ENCODE data around the gene RAI1.

DNA sequence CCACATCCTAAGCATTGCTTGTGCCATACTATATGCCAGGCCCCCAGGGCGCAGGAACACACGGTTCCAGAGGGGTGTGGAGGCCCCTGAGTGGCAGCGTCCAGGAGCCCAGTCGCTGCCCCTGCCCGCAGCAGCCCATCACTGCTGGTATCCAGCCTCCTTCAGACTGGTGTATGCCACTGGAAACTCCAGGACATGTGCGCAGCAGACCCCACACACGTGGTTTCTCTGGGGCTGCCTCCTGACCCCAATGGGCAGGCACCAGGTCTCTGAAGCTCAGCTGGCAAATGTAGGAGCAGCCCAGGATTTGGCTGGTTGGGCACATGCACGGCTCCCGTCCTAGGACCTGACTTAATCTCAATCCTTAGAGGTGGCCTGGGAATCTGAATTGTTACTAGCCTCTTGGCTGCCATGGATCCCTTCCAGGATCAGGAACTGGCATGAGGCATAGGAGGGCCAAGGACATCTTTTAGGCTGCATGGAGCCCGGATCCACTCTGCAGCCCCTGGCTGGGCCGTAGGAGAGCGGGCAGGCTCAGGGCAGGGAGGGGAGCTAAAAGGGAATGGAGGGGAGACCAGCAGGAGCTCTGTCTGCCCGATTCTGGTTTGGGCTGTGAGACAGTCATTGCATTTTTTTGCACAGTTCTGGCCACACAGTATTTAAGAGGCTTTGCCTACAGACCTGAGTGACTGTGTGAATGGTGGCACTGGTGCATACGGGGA, 62.3 kb downstream of the RAI1 start:
- TF ChIP-seq, protein P1, sequence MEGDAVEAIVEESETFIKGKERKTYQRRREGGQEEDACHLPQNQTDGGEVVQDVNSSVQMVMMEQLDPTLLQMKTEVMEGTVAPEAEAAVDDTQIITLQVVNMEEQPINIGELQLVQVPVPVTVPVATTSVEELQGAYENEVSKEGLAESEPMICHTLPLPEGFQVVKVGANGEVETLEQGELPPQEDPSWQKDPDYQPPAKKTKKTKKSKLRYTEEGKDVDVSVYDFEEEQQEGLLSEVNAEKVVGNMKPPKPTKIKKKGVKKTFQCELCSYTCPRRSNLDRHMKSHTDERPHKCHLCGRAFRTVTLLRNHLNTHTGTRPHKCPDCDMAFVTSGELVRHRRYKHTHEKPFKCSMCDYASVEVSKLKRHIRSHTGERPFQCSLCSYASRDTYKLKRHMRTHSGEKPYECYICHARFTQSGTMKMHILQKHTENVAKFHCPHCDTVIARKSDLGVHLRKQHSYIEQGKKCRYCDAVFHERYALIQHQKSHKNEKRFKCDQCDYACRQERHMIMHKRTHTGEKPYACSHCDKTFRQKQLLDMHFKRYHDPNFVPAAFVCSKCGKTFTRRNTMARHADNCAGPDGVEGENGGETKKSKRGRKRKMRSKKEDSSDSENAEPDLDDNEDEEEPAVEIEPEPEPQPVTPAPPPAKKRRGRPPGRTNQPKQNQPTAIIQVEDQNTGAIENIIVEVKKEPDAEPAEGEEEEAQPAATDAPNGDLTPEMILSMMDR (IDR thresholded peaks at IDR 0.05): no peak
- TF ChIP-seq POLR2A (IDR thresholded peaks at IDR 0.05) (no peak), EP300 (IDR thresholded peaks at IDR 0.05) (no peak)

Data from ovary (tissue), 3 donors.